ENCODE data around the gene UTP4. TPM values are rescaled to one million over a fixed set of nuclear protein-coding genes. Genes with fewer than 3 reads are reported as not detected.

Gene UTP4
- total RNA-seq, 1 experiment from 2014 or later = 125 TPM

GRCh38 chr16:69188716-69189115, 56.3 kb downstream of the UTP4 start:
- BruUV-seq (replicated peaks) = no TSS peak
- CTCF ChIA-PET = no interaction called here
- peak overlapping the region; percentile 74; the same call in 1 of the 2 replicates for H3K9ac ChIP-seq (ENCODE audit: low read length)

More at GRCh38 chr16:69188716-69189115, 56.3 kb downstream of the UTP4 start:
- H2AFZ ChIP-seq (ENCODE audit: low read depth, low read length, poor library complexity, severe bottlenecking) = no peak overlapping the region
- H3K27me3 ChIP-seq (ENCODE audit: insufficient read depth, low read length) = no peaks in the 10 kb centered on the region
- POLR2A ChIA-PET = no interaction called here
- DNase-seq (ENCODE audit: low read depth, low spot score) (no peak), ATAC-seq (no peak)
- no peaks in the 10 kb centered on the region for H3K9me3 ChIP-seq (ENCODE audit: control insufficient read depth in 1 of 2, insufficient read depth in 1 of 2, low read depth in 1 of 2, low read length in 2 of 2)
- RAD21 ChIA-PET (ENCODE audit: low non-redundant PET in 1 of 2, low total read pairs in 2 of 2, uncharacterized antibody in 2 of 2, unreplicated experiment in 2 of 2) = no interaction called here
- peaks cover 16 to 35% of the 10 kb centered on the region in 2 experiments for H3K4me1 ChIP-seq (ENCODE audit: control insufficient read depth in 1 of 2, insufficient read depth in 2 of 2, low read length in 2 of 2)
- H3K9me2 ChIP-seq (ENCODE audit: insufficient read depth) = no peaks in the 10 kb centered on the region
- H3K36me3 ChIP-seq (ENCODE audit: control insufficient read depth in 1 of 2, insufficient read depth in 2 of 2, low read length in 2 of 2) = no peaks in the 10 kb centered on the region
- H3K4me2 ChIP-seq (ENCODE audit: low read length) = peak overlapping the region; percentile 94
- no peaks in the 10 kb centered on the region for H4K20me1 ChIP-seq (ENCODE audit: insufficient read depth)
- peak overlapping the region in 1 of 2 experiments; percentile 76; a peak in 2 of 4 replicates for H3K4me3 ChIP-seq (replicated peaks in 1 of 2; ENCODE audit: low read depth in 1 of 2, low read length in 2 of 2)
- peak overlapping the region; percentile 82; the same call in 1 of the 2 replicates for H3K27ac ChIP-seq (ENCODE audit: low read depth, low read length)
- H3K79me2 ChIP-seq (ENCODE audit: insufficient read depth, low read length) = peaks cover 53% of the 10 kb centered on the region
- TF ChIP-seq MAX (IDR thresholded peaks at IDR 0.05) (no peak), CTCF (IDR thresholded peaks at IDR 0.05 in 2 of 3, conservative IDR thresholded peaks at IDR 0.05 in 1 of 3; ENCODE audit: borderline replicate concordance in 1 of 3, insufficient read depth in 1 of 3, low read depth in 2 of 3, low read length in 2 of 3) (no peak), ZBTB33 (IDR thresholded peaks at IDR 0.05; ENCODE audit: extremely low read depth, insufficient replicate concordance, low read length) (no peak)
- intact Hi-C loops (cut with micrococcal nuclease) = no loop called here

Measured in HCT116 (cell line).